ENCODE data around the gene NRP1.

The NRP1 gene

DNA sequence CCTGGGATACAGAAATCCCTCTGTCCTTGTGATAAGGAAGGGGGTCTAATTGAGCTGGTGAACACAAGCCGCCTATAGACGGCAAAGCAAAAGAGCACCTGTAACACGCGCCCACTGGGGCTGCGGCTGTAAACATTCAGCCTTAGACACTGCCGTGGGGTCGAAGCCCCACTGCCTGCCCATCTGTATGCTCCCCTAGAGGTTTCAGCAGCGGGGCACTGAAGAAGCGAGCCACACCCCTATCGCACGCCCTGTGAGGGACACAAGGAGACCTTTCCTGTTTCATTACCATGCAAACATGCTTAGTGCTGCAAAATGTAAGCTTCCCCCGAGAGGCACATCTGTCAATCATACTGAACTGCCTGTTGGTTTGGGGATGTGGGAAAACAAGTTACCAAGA lies 82.1 kb downstream of the NRP1 start:
- no peak overlapping the region for H3K9ac ChIP-seq (ENCODE audit: low read depth, low read length, poor library complexity)
- no peak overlapping the region for H3K18ac ChIP-seq (ENCODE audit: low read length)
- H3K36me3 ChIP-seq (replicated peaks in 1 of 2; ENCODE audit: control insufficient read depth in 2 of 2, insufficient read depth in 2 of 2, low read length in 2 of 2): peaks cover 0 to 100% of the 10 kb centered on the region in 2 donors
- H2AK5ac ChIP-seq (ENCODE audit: low read depth, low read length): no peak overlapping the region
- H3K27me3 ChIP-seq (ENCODE audit: control insufficient read depth in 3 of 3, insufficient read depth in 3 of 3, low read depth in 1 of 3, low read length in 3 of 3): no peaks in the 10 kb centered on the region
- no peaks in the 10 kb centered on the region for H3K79me1 ChIP-seq (ENCODE audit: low read depth, low read length)
- H3K23ac ChIP-seq (ENCODE audit: low read depth, low read length, poor library complexity): no peak overlapping the region
- no peak overlapping the region for H2AFZ ChIP-seq (ENCODE audit: low read length)
- no peak overlapping the region for H3K14ac ChIP-seq (ENCODE audit: low read length)
- H2BK15ac ChIP-seq (ENCODE audit: low read length): no peak overlapping the region
- H2BK12ac ChIP-seq (ENCODE audit: low read length): no peak overlapping the region
- H3K4me1 ChIP-seq (ENCODE audit: control insufficient read depth in 2 of 2, insufficient read depth in 1 of 2, low read depth in 1 of 2, low read length in 2 of 2): no peaks in the 10 kb centered on the region
- H3K4ac ChIP-seq (ENCODE audit: low read length): no peak overlapping the region
- no peak for DNase-seq (ENCODE audit: low spot score)
- H2BK5ac ChIP-seq (ENCODE audit: low read length): no peak overlapping the region
- no CpG with 5 or more reads among the region's 12 CpGs for WGBS, 2 donors (ENCODE audit: extremely low coverage in 2 of 2, insufficient read length in 2 of 2, insufficient replicate concordance in 1 of 2)
- no peak overlapping the region for H4K91ac ChIP-seq (ENCODE audit: low read depth, low read length, poor library complexity)
- H3K4me3 ChIP-seq (ENCODE audit: low read length in 2 of 2): no peak overlapping the region
- H3K9me3 ChIP-seq (replicated peaks in 1 of 2; ENCODE audit: control insufficient read depth in 2 of 2, insufficient read depth in 1 of 2, low read depth in 1 of 2, low read length in 2 of 2): no peaks in the 10 kb centered on the region
- no peak overlapping the region for H3K27ac ChIP-seq (replicated peaks; ENCODE audit: low read length)
- no peak overlapping the region for H4K8ac ChIP-seq (ENCODE audit: low read depth, low read length)
- H2BK120ac ChIP-seq (ENCODE audit: low read depth, low read length): no peak overlapping the region
- H3K4me2 ChIP-seq (ENCODE audit: insufficient read depth, low read length, poor library complexity, severe bottlenecking): no peak overlapping the region

DNA sequence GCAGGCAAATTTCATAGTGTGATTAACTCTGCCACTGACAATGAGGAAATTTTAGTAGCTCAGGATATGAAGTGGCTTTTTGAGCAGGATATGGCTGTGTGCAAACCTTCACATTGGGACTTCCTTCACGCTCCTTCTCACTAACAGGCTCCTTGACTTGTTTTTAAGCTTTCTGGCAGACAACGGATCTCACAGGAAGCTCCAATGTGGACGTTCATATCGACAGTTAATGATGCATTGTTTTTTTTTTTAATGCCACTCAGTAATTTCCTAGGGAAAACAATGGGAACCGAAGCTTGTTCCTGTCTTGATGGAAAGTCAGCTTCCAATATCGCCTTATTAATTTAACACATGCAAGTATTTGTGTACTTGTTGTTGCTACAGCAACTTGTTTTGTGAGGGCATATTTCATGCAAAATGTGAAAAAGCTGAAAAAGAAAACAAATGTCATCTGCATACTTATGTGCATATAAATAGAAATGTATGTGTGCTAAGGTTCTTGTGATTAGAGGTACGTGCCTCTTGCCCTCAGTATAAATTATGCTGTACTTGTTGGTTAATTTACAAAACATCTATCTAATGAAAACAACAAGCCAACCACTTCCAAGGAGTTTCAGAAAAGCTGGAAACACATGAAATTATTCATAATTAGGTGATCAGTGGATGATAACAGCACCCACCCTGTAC lies 84.7 kb downstream of the NRP1 start:
- no peaks in the 10 kb centered on the region for H3K79me1 ChIP-seq (ENCODE audit: low read depth, low read length)
- no peaks in the 10 kb centered on the region for H3K27me3 ChIP-seq (ENCODE audit: control insufficient read depth in 3 of 3, insufficient read depth in 3 of 3, low read depth in 1 of 3, low read length in 3 of 3)
- H2BK120ac ChIP-seq (ENCODE audit: low read depth, low read length): no peak overlapping the region
- no peak overlapping the region for H3K14ac ChIP-seq (ENCODE audit: low read length)
- no peak overlapping the region for H3K4ac ChIP-seq (ENCODE audit: low read length)
- no peak overlapping the region for H2AK5ac ChIP-seq (ENCODE audit: low read depth, low read length)
- H2BK15ac ChIP-seq (ENCODE audit: low read length): no peak overlapping the region
- H2AFZ ChIP-seq (ENCODE audit: low read length): no peak overlapping the region
- H3K18ac ChIP-seq (ENCODE audit: low read length): no peak overlapping the region
- H3K9ac ChIP-seq (ENCODE audit: low read depth, low read length, poor library complexity): no peak overlapping the region
- no peak for DNase-seq (ENCODE audit: low spot score)
- no peak overlapping the region for H4K91ac ChIP-seq (ENCODE audit: low read depth, low read length, poor library complexity)
- H3K27ac ChIP-seq (replicated peaks; ENCODE audit: low read length): no peak overlapping the region
- H3K36me3 ChIP-seq (replicated peaks in 1 of 2; ENCODE audit: control insufficient read depth in 2 of 2, insufficient read depth in 2 of 2, low read length in 2 of 2): peaks cover 0 to 100% of the 10 kb centered on the region in 2 donors
- H3K4me1 ChIP-seq (ENCODE audit: control insufficient read depth in 2 of 2, insufficient read depth in 1 of 2, low read depth in 1 of 2, low read length in 2 of 2): no peaks in the 10 kb centered on the region
- H2BK12ac ChIP-seq (ENCODE audit: low read length): no peak overlapping the region
- no peaks in the 10 kb centered on the region for H3K9me3 ChIP-seq (replicated peaks in 1 of 2; ENCODE audit: control insufficient read depth in 2 of 2, insufficient read depth in 1 of 2, low read depth in 1 of 2, low read length in 2 of 2)
- no CpG with 5 or more reads among the region's 7 CpGs for WGBS, 2 donors (ENCODE audit: extremely low coverage in 2 of 2, insufficient read length in 2 of 2, insufficient replicate concordance in 1 of 2)
- no peak overlapping the region for H3K4me3 ChIP-seq (ENCODE audit: low read length in 2 of 2)
- no peak overlapping the region for H3K23ac ChIP-seq (ENCODE audit: low read depth, low read length, poor library complexity)
- no peak overlapping the region for H2BK5ac ChIP-seq (ENCODE audit: low read length)
- no peak overlapping the region for H4K8ac ChIP-seq (ENCODE audit: low read depth, low read length)
- H3K4me2 ChIP-seq (ENCODE audit: insufficient read depth, low read length, poor library complexity, severe bottlenecking): no peak overlapping the region

DNA sequence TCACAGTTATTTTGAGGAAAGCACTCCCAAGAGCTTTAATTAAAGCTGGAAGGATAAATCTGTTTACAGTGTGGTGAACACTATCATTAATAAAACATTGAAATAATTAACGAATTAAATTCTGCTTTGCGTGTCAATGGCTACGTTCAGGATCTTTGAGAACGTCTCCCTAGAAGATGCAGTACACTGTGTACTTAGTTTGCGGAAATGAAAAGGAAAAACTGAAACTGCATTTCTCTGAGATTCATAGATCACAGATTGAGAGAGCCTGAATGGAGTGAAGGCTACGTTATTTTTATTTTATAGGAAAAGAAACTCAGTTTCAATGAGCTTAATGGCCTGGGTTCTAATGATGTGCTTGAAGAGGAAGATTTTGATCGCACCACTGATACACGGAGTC lies 85.3 kb downstream of the NRP1 start:
- Histone ChIP-seq H3K4me1 (ENCODE audit: control insufficient read depth in 2 of 2, insufficient read depth in 1 of 2, low read depth in 1 of 2, low read length in 2 of 2) (no peaks in the 10 kb centered on the region), H2AK5ac (ENCODE audit: low read depth, low read length) (no peak overlapping the region), H3K36me3 (replicated peaks in 1 of 2; ENCODE audit: control insufficient read depth in 2 of 2, insufficient read depth in 2 of 2, low read length in 2 of 2) (peaks cover 0 to 100% of the 10 kb centered on the region in 2 donors), H3K18ac (ENCODE audit: low read length) (no peak overlapping the region), H3K14ac (ENCODE audit: low read length) (no peak overlapping the region), H2BK12ac (ENCODE audit: low read length) (no peak overlapping the region), H3K4ac (ENCODE audit: low read length) (no peak overlapping the region), H3K9me3 (replicated peaks in 1 of 2; ENCODE audit: control insufficient read depth in 2 of 2, insufficient read depth in 1 of 2, low read depth in 1 of 2, low read length in 2 of 2) (no peaks in the 10 kb centered on the region), H3K23ac (ENCODE audit: low read depth, low read length, poor library complexity) (no peak overlapping the region), H2BK5ac (ENCODE audit: low read length) (no peak overlapping the region), H2BK15ac (ENCODE audit: low read length) (no peak overlapping the region), H3K9ac (ENCODE audit: low read depth, low read length, poor library complexity) (no peak overlapping the region), H4K8ac (ENCODE audit: low read depth, low read length) (no peak overlapping the region), H3K79me1 (ENCODE audit: low read depth, low read length) (no peaks in the 10 kb centered on the region), H4K91ac (ENCODE audit: low read depth, low read length, poor library complexity) (no peak overlapping the region), H3K27ac (replicated peaks; ENCODE audit: low read length) (no peak overlapping the region), H3K4me3 (ENCODE audit: low read length in 2 of 2) (no peak overlapping the region), H2BK120ac (ENCODE audit: low read depth, low read length) (no peak overlapping the region), H2AFZ (ENCODE audit: low read length) (no peak overlapping the region), H3K4me2 (ENCODE audit: insufficient read depth, low read length, poor library complexity, severe bottlenecking) (no peak overlapping the region), H3K27me3 (ENCODE audit: control insufficient read depth in 3 of 3, insufficient read depth in 3 of 3, low read depth in 1 of 3, low read length in 3 of 3) (no peaks in the 10 kb centered on the region)
- DNase-seq (ENCODE audit: low spot score): no peak
- WGBS, 2 donors (ENCODE audit: extremely low coverage in 2 of 2, insufficient read length in 2 of 2, insufficient replicate concordance in 1 of 2): no CpG with 5 or more reads among the region's 8 CpGs

- H2BK15ac ChIP-seq (ENCODE audit: low read length): no peak overlapping the region
- H4K8ac ChIP-seq (ENCODE audit: low read depth, low read length): no peak overlapping the region
- no peak overlapping the region for H2AK5ac ChIP-seq (ENCODE audit: low read depth, low read length)
- no peaks in the 10 kb centered on the region for H3K9me3 ChIP-seq (replicated peaks in 1 of 2; ENCODE audit: control insufficient read depth in 2 of 2, insufficient read depth in 1 of 2, low read depth in 1 of 2, low read length in 2 of 2)
- no peak overlapping the region for H3K4me3 ChIP-seq (ENCODE audit: low read length in 2 of 2)
- H3K9ac ChIP-seq (ENCODE audit: low read depth, low read length, poor library complexity): no peak overlapping the region
- H3K36me3 ChIP-seq (replicated peaks in 1 of 2; ENCODE audit: control insufficient read depth in 2 of 2, insufficient read depth in 2 of 2, low read length in 2 of 2): peaks cover 0 to 99% of the 10 kb centered on the region in 2 donors
- no peak overlapping the region for H3K4me2 ChIP-seq (ENCODE audit: insufficient read depth, low read length, poor library complexity, severe bottlenecking)
- whole genome bisulfite sequencing, 2 donors (ENCODE audit: extremely low coverage in 2 of 2, insufficient read length in 2 of 2, insufficient replicate concordance in 1 of 2): no CpG with 5 or more reads among the region's 1 CpG
- H2BK120ac ChIP-seq (ENCODE audit: low read depth, low read length): no peak overlapping the region
- no peak overlapping the region for H3K4ac ChIP-seq (ENCODE audit: low read length)
- H3K23ac ChIP-seq (ENCODE audit: low read depth, low read length, poor library complexity): no peak overlapping the region
- DNase-seq (ENCODE audit: low spot score): no peak
- H2BK12ac ChIP-seq (ENCODE audit: low read length): no peak overlapping the region
- H3K27ac ChIP-seq (replicated peaks; ENCODE audit: low read length): no peak overlapping the region
- no peak overlapping the region for H2BK5ac ChIP-seq (ENCODE audit: low read length)
- H3K27me3 ChIP-seq (ENCODE audit: control insufficient read depth in 3 of 3, insufficient read depth in 3 of 3, low read depth in 1 of 3, low read length in 3 of 3): no peaks in the 10 kb centered on the region
- no peak overlapping the region for H3K14ac ChIP-seq (ENCODE audit: low read length)
- no peak overlapping the region for H3K18ac ChIP-seq (ENCODE audit: low read length)
- H2AFZ ChIP-seq (ENCODE audit: low read length): no peak overlapping the region
- no peak overlapping the region for H4K91ac ChIP-seq (ENCODE audit: low read depth, low read length, poor library complexity)
- H3K4me1 ChIP-seq (ENCODE audit: control insufficient read depth in 2 of 2, insufficient read depth in 1 of 2, low read depth in 1 of 2, low read length in 2 of 2): no peaks in the 10 kb centered on the region
- H3K79me1 ChIP-seq (ENCODE audit: low read depth, low read length): no peaks in the 10 kb centered on the region
These were observed 85.8 kb downstream of the NRP1 start for GRCh38 chr10:33248638-33249037.

Measured in neuronal stem cell (in vitro differentiated cells).